WERI-Rb-1 (cell line): Measurements from ENCODE around the gene NACA.

Source experiments
- DNase-seq: peaks from one replicate; pipeline ENCODE4 v3.0.0-alpha.2; 2020
- H3K27ac ChIP-seq: fragments of 250-450 bp; sonication (Bioruptor Pico); 2 replicates; pipeline ENCODE4 v1.5.1; 2020; ENCODE audit warnings: mild to moderate bottlenecking, moderate library complexity
- H3K27me3 ChIP-seq: fragments of 250-450 bp; sonication (Bioruptor Pico); 2 replicates; pipeline ENCODE4 v1.5.1; 2021; ENCODE audit warnings: mild to moderate bottlenecking, low read depth, moderate library complexity; ENCODE audit not compliant: insufficient read depth, severe bottlenecking
- H3K36me3 ChIP-seq: fragments of 250-450 bp; sonication (Bioruptor Pico); 2 replicates; pipeline ENCODE4 v1.5.1; 2020; ENCODE audit warnings: mild to moderate bottlenecking, moderate library complexity
- H3K4me3 ChIP-seq: 2 replicates; pipeline ENCODE4 v1.5.1; 2011; ENCODE audit warnings: low read depth, mild to moderate bottlenecking, control low read depth, low read length
- H3K9me3 ChIP-seq: fragments of 250-450 bp; sonication (Bioruptor Pico); 2 replicates; pipeline ENCODE4 v1.5.1; 2021; ENCODE audit warnings: mild to moderate bottlenecking, moderate library complexity; ENCODE audit not compliant: severe bottlenecking
- TF ChIP-seq, protein P1 (sequence below): IDR thresholded peaks from 2 replicates; pipeline ENCODE4 v1.5.1; 2011; ENCODE audit warnings: low read depth, mild to moderate bottlenecking, control low read depth, inconsistent platforms, low read length

Gene NACA

DNA sequence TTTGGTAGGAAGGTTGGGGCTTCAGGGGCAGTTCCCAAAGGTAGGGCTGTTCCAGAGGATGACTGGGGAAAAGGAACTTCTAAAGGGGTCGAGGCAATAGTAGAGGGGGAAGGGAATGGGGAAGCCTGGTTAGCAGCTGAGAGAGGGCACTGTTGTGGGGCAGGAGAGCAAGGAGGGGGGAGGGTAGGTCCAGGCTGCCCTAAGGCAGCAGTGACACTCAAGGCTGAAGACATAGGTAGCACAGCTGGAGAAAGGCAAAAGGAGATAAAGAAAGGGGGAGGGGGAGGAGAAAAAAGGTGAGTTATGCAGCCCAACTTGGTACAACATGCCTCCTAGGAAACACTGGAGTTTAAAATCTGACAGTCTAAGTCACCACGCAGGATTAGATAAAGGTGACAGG, 3.9 kb downstream of the NACA start:
- H3K4me3 ChIP-seq, result no peak overlapping the region
- no peak overlapping the region for H3K27ac ChIP-seq
- TF ChIP-seq, protein P1, sequence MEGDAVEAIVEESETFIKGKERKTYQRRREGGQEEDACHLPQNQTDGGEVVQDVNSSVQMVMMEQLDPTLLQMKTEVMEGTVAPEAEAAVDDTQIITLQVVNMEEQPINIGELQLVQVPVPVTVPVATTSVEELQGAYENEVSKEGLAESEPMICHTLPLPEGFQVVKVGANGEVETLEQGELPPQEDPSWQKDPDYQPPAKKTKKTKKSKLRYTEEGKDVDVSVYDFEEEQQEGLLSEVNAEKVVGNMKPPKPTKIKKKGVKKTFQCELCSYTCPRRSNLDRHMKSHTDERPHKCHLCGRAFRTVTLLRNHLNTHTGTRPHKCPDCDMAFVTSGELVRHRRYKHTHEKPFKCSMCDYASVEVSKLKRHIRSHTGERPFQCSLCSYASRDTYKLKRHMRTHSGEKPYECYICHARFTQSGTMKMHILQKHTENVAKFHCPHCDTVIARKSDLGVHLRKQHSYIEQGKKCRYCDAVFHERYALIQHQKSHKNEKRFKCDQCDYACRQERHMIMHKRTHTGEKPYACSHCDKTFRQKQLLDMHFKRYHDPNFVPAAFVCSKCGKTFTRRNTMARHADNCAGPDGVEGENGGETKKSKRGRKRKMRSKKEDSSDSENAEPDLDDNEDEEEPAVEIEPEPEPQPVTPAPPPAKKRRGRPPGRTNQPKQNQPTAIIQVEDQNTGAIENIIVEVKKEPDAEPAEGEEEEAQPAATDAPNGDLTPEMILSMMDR, result no peak
- H3K27me3 ChIP-seq, result no peaks in the 10 kb centered on the region
- H3K36me3 ChIP-seq, result peaks cover 65% of the 10 kb centered on the region
- no peaks in the 10 kb centered on the region for H3K9me3 ChIP-seq
- no peak for DNase-seq

DNA sequence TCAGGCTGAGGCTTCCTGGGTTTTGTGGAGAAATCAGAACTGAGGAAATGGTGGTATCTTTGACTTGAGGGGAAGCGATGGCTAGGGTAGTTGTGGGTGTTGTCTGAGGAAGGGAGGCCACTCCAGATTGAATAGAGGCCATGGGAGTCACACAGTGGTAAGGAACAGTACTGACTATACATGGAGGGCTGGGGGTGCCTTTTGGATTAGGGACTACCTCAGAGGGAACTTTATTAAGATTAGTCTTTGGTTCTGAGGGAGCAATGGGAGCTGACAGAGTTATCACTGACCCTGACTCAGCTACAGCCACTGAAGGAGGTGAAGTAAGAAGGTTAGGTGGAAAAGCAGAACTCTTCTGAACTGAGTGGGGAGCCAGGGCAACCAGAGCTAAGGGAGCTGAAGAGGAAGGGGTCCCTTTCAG, 4.4 kb downstream of the NACA start:
- Histone ChIP-seq H3K9me3 (no peaks in the 10 kb centered on the region), H3K27me3 (no peaks in the 10 kb centered on the region), H3K4me3 (no peak overlapping the region), H3K27ac (no peak overlapping the region), H3K36me3 (peaks cover 69% of the 10 kb centered on the region)
- DNase-seq, result no peak
- TF ChIP-seq, protein P1, result no peak

DNA sequence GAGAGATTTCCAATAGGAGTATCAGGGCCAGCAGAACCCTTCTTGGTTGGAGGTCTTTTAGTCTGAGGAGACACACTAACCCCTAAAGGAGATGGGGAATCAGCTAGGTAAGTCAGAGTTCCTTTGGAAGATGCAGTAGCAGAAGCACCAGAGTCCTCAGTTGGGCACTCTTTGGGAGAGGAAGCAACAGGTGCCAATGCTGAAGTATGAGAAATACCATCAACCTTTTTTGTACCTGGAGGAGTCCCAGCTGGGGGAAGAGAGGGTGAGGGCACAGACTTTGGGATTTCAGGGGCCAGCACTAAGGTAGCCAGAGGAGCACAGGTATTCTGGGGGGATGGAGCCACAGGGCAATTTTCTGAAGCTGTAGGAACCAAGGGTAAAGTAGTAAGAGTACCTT, 6.0 kb downstream of the NACA start:
- no peaks in the 10 kb centered on the region for H3K27me3 ChIP-seq
- no peaks in the 10 kb centered on the region for H3K9me3 ChIP-seq
- H3K36me3 ChIP-seq, result peaks cover 79% of the 10 kb centered on the region
- TF ChIP-seq, protein P1, result no peak
- DNase-seq, result no peak
- no peak overlapping the region for H3K4me3 ChIP-seq
- H3K27ac ChIP-seq, result no peak overlapping the region

DNA sequence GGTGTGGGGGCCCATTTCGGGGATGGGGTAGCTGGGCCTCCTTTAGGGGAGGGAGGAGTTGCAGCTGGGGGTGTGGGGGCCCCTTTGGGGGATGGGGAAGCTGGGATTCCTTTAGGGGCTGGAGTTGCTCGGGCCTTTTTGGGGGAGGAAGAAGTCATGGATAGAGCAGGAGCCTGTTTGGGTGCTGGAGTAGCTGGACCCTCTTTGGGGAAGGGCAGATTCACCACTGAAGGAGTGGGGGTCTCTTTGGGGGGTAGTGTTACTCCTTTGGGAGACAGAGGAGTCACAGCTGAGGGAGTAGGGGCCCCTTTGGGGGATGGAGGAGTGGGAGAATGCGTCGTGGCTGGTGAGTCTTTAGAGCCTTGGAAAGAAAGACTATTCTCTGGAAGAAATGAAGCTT, 6.5 kb downstream of the NACA start:
- H3K36me3 ChIP-seq, result peaks cover 79% of the 10 kb centered on the region
- H3K27ac ChIP-seq, result no peak overlapping the region
- TF ChIP-seq, protein P1, result no peak
- no peaks in the 10 kb centered on the region for H3K9me3 ChIP-seq
- no peak for DNase-seq
- H3K4me3 ChIP-seq, result no peak overlapping the region
- no peaks in the 10 kb centered on the region for H3K27me3 ChIP-seq

DNA sequence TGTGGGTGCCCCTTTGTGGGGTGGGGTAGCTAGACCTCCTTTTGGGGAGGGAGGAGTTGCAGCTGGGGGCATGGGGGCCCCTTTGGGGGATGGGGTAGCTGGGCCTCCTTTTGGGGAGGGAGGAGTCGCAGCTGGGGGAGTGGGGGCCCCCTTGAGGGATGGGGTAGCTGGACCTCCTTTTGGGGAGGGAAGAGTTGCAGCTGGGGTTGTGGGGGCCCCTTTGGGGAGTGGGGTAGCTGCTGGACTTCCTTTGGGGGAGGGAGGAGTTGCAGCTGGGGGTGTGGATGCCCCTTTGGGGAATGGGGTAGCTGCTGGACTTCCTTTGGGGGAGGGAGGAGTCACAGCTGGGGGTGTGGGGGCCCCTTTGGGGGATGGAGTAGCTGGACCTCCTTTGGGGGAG, 7.0 kb downstream of the NACA start:
- no peak for DNase-seq
- Histone ChIP-seq H3K4me3 (no peak overlapping the region), H3K9me3 (no peaks in the 10 kb centered on the region), H3K36me3 (peaks cover 79% of the 10 kb centered on the region), H3K27ac (no peak overlapping the region), H3K27me3 (no peaks in the 10 kb centered on the region)
- TF ChIP-seq, protein P1, result no peak

GRCh38 chr12:56716933-56717880, 7.9 kb downstream of the NACA start:
- DNase-seq, result no peak
- Histone ChIP-seq H3K27ac (no peak overlapping the region), H3K4me3 (no peak overlapping the region), H3K27me3 (no peaks in the 10 kb centered on the region), H3K36me3 (peaks cover 79% of the 10 kb centered on the region), H3K9me3 (no peaks in the 10 kb centered on the region)
- TF ChIP-seq, protein P1, result no peak
